A673 (cell line): ENCODE results near the gene TLX3. TPM values are rescaled to one million over a fixed set of nuclear protein-coding genes. Genes with fewer than 3 reads are reported as not detected.

ENCODE experiments used
- BruUV-seq: library from RNA; stranded (reverse); fragments of 400-500 nt; replicated peaks from 2 replicates; lab custom pipeline; 2021; lab: Mats Ljungman, UMichigan
- CTCF ChIA-PET: fragments of 300-600 bp; sonication (Branson Sonifier 250); formaldehyde crosslinking; loops from one replicate; lab custom pipeline; 2022; ENCODE audit warnings: antibody characterized with exemption; lab: Charles Lee
- POLR2A ChIA-PET: fragments of 300-600 bp; sonication (Branson Sonifier 250); formaldehyde crosslinking; loops from one replicate; lab custom pipeline; 2022; ENCODE audit warnings: antibody characterized with exemption; ENCODE audit not compliant: low non-redundant PET; lab: Charles Lee
- DNase-seq: peaks from one replicate; pipeline ENCODE4 v3.0.0-alpha.2; 2015; ENCODE audit warnings: low spot score
- H3K27ac ChIP-seq: fragments of 200-600 bp; sonication (generic); 2 replicates; pipeline ENCODE4 v1.5.1; 2016; ENCODE audit warnings: mixed run types, low read depth, mild to moderate bottlenecking, mixed read lengths, antibody characterized with exemption, low read length; ENCODE audit not compliant: poor library complexity, severe bottlenecking
- H3K27me3 ChIP-seq: fragments of 200-600 bp; sonication (generic); replicated peaks from 2 replicates; pipeline ENCODE4 v1.6.1; 2017; ENCODE audit warnings: mixed run types, low read depth, mild to moderate bottlenecking, mixed read lengths, antibody characterized with exemption, low read length; ENCODE audit not compliant: insufficient read depth, poor library complexity
- H3K36me3 ChIP-seq: fragments of 200-600 bp; sonication (generic); 2 replicates; pipeline ENCODE4 v1.6.1; 2016; ENCODE audit warnings: mixed run types, mild to moderate bottlenecking, mixed read lengths, antibody characterized with exemption, low read length; ENCODE audit not compliant: insufficient read depth, poor library complexity, severe bottlenecking
- H3K4me1 ChIP-seq: fragments of 200-600 bp; sonication (generic); 2 replicates; pipeline ENCODE4 v1.6.1; 2017; ENCODE audit warnings: mixed run types, mild to moderate bottlenecking, mixed read lengths, antibody characterized with exemption, low read length; ENCODE audit not compliant: insufficient read depth, poor library complexity, severe bottlenecking
- H3K4me3 ChIP-seq: fragments of 200-600 bp; sonication (generic); 2 replicates; pipeline ENCODE4 v1.5.1; 2016; ENCODE audit warnings: low read depth, mixed run types, mild to moderate bottlenecking, mixed read lengths, low read length; ENCODE audit not compliant: poor library complexity, severe bottlenecking
- H3K9me3 ChIP-seq: fragments of 200-600 bp; sonication (generic); 2 replicates; pipeline ENCODE4 v1.6.1; 2016; ENCODE audit warnings: mixed run types, low read depth, mild to moderate bottlenecking, mixed read lengths, antibody characterized with exemption, low read length; ENCODE audit not compliant: poor library complexity, severe bottlenecking
- CTCF ChIP-seq: fragments of 300-800, 200-600 bp; sonication (generic); conservative IDR thresholded peaks from 2 replicates; pipeline ENCODE4 v1.5.1; 2017; ENCODE audit warnings: low read depth, mild to moderate bottlenecking, antibody characterized with exemption, low read length, moderate library complexity, mixed read lengths
- EZH2 ChIP-seq: fragments of 200-600 bp; sonication (generic); IDR thresholded peaks from 2 replicates; pipeline ENCODE4 v1.6.1; 2017; ENCODE audit warnings: borderline replicate concordance, low read depth, mild to moderate bottlenecking, mixed read lengths, antibody characterized with exemption, low read length; ENCODE audit not compliant: poor library complexity, severe bottlenecking
- intact Hi-C: fragments of 100-400 bp; cut with micrococcal nuclease; formaldehyde crosslinking; loops from one replicate; pipeline ENCODE4 v1.10.0; 2022; ENCODE audit not compliant: unreplicated experiment
- total RNA-seq: library from RNA; stranded (reverse); gene quantifications from 2 replicates; pipeline ENCODE4 v1.2.3, GENCODE V29; 2021

The TLX3 gene
- total RNA-seq, 1 experiment from 2014 or later, result not detected

GRCh38 chr5:171317230-171317629, 8.2 kb downstream of the TLX3 start:
- H3K27me3 ChIP-seq, result peaks cover 98% of the 10 kb centered on the region
- POLR2A ChIA-PET, result no interaction called here

GRCh38 chr5:171318026-171318425, 9.0 kb downstream of the TLX3 start:
- no peak overlapping the region for H3K27ac ChIP-seq
- no peaks in the 10 kb centered on the region for H3K36me3 ChIP-seq
- no peak for DNase-seq
- peaks cover 98% of the 10 kb centered on the region for H3K27me3 ChIP-seq
- intact Hi-C loops, result no loop called here
- TF ChIP-seq EZH2 (no peak), CTCF (no peak)
- H3K4me1 ChIP-seq, result no peaks in the 10 kb centered on the region
- ChIA-PET POLR2A (no interaction called here), CTCF (interaction anchor here (0.6 kb wide), 1 partner anchor 20 kb away, joined by 8 read pairs; no protein-coding TSS in a partner anchor)
- no peak overlapping the region for H3K4me3 ChIP-seq
- no TSS peak for BruUV-seq
- no peaks in the 10 kb centered on the region for H3K9me3 ChIP-seq

More at GRCh38 chr5:171317230-171317629, 8.2 kb downstream of the TLX3 start:
- no peaks in the 10 kb centered on the region for H3K4me1 ChIP-seq
- intact Hi-C loops, result no loop called here
- H3K4me3 ChIP-seq, result no peak overlapping the region
- CTCF ChIA-PET, result no interaction called here
- no peak overlapping the region for H3K27ac ChIP-seq
- DNase-seq, result no peak
- no TSS peak for BruUV-seq
- no peak for TF ChIP-seq EZH2
- H3K36me3 ChIP-seq, result no peaks in the 10 kb centered on the region
- H3K9me3 ChIP-seq, result no peaks in the 10 kb centered on the region

- H3K27me3 ChIP-seq, result peaks cover 92% of the 10 kb centered on the region
- no peaks in the 10 kb centered on the region for H3K9me3 ChIP-seq
- DNase-seq, result no peak
- TF ChIP-seq EZH2, result no peak
- no peak for TF ChIP-seq CTCF
- no peak overlapping the region for H3K27ac ChIP-seq
- intact Hi-C loops, result loop anchor here (5.0 kb wide), 1 partner anchor 99 kb away; no protein-coding TSS in a partner anchor
- no peaks in the 10 kb centered on the region for H3K4me1 ChIP-seq
- H3K4me3 ChIP-seq, result no peak overlapping the region
- ChIA-PET CTCF (no interaction called here), POLR2A (no interaction called here)
- no peaks in the 10 kb centered on the region for H3K36me3 ChIP-seq
- BruUV-seq, result no TSS peak
Measured at GRCh38 chr5:171321447-171321846, 12.4 kb downstream of the TLX3 start.

- ChIA-PET POLR2A (no interaction called here), CTCF (no interaction called here)
- Histone ChIP-seq H3K4me3 (no peak overlapping the region), H3K27me3 (peaks cover 87% of the 10 kb centered on the region), H3K4me1 (no peaks in the 10 kb centered on the region), H3K36me3 (no peaks in the 10 kb centered on the region), H3K9me3 (no peaks in the 10 kb centered on the region), H3K27ac (no peak overlapping the region)
- no peak for TF ChIP-seq EZH2
- TF ChIP-seq CTCF, result no peak
- intact Hi-C loops, result loop anchor here (5.0 kb wide), 1 partner anchor 100 kb away; no protein-coding TSS in a partner anchor
- DNase-seq, result no peak
- BruUV-seq, result no TSS peak
Measured at GRCh38 chr5:171322527-171322926, 13.5 kb downstream of the TLX3 start.
